Effector memory CD8-positive, alpha-beta T cell (primary cell): Measurements from ENCODE around the gene YBEY.

Experiments
- ATAC-seq: fragments of 150-1000 bp; cut with Tn5 transposase; replicated peaks from 2 replicates; pipeline ENCODE4 v1.10.0; 2021; ENCODE audit warnings: mild to moderate bottlenecking, moderate library complexity
- DNase-seq, 3 experiments: peaks; one replicate each; pipeline ENCODE4 v3.0.0; 2021
- H3K27ac Mint-ChIP-seq, 2 donors: one replicate each; pipeline ENCODE4 v1.8.0; 2022; ENCODE audit warnings: mild to moderate bottlenecking in 2 of 2, mixed read lengths in 2 of 2, moderate library complexity in 2 of 2
- H3K27me3 Mint-ChIP-seq, 2 donors: one replicate each; pipeline ENCODE4 v1.8.0; 2022; ENCODE audit warnings: mixed read lengths in 2 of 2
- H3K36me3 Mint-ChIP-seq: one replicate; pipeline ENCODE4 v1.8.0; 2022; ENCODE audit warnings: mild to moderate bottlenecking, moderate library complexity, mixed read lengths; ENCODE audit not compliant: insufficient read depth
- H3K4me1 Mint-ChIP-seq, 2 donors: one replicate each; pipeline ENCODE4 v1.8.0; 2022; ENCODE audit warnings: low read depth in 2 of 2, mixed read lengths in 2 of 2
- H3K4me3 Mint-ChIP-seq, 2 donors: one replicate each; pipeline ENCODE4 v1.8.0; 2022; ENCODE audit warnings: mild to moderate bottlenecking in 2 of 2, mixed read lengths in 2 of 2, moderate library complexity in 2 of 2
- H3K9me3 Mint-ChIP-seq, 2 donors: one replicate each; pipeline ENCODE4 v1.8.0; 2022; ENCODE audit warnings: mixed read lengths in 2 of 2

Gene YBEY

GRCh38 chr21:46336603-46337002 is 50.5 kb downstream of the YBEY start:
- H3K4me3 Mint-ChIP-seq: no peak overlapping the region
- DNase-seq: no peak
- peak overlapping the region in 1 of 2 donors; percentile 26 for H3K27ac Mint-ChIP-seq
- H3K9me3 Mint-ChIP-seq: no peaks in the 10 kb centered on the region
- no peak for ATAC-seq
- H3K4me1 Mint-ChIP-seq: peaks cover 7 to 8% of the 10 kb centered on the region in 2 donors
- H3K27me3 Mint-ChIP-seq: no peaks in the 10 kb centered on the region
- H3K36me3 Mint-ChIP-seq: peaks cover 49% of the 10 kb centered on the region

- H3K27me3 Mint-ChIP-seq: no peaks in the 10 kb centered on the region
- H3K4me3 Mint-ChIP-seq: no peak overlapping the region
- no peaks in the 10 kb centered on the region for H3K9me3 Mint-ChIP-seq
- peak overlapping the region in 1 of 2 donors; percentile 77 for H3K27ac Mint-ChIP-seq
- no peak for ATAC-seq
- peaks cover 44% of the 10 kb centered on the region for H3K36me3 Mint-ChIP-seq
- DNase-seq: no peak
- peaks cover 8 to 21% of the 10 kb centered on the region in 2 donors for H3K4me1 Mint-ChIP-seq
Observed at GRCh38 chr21:46340998-46341397, 54.9 kb downstream of the YBEY start.

DNA sequence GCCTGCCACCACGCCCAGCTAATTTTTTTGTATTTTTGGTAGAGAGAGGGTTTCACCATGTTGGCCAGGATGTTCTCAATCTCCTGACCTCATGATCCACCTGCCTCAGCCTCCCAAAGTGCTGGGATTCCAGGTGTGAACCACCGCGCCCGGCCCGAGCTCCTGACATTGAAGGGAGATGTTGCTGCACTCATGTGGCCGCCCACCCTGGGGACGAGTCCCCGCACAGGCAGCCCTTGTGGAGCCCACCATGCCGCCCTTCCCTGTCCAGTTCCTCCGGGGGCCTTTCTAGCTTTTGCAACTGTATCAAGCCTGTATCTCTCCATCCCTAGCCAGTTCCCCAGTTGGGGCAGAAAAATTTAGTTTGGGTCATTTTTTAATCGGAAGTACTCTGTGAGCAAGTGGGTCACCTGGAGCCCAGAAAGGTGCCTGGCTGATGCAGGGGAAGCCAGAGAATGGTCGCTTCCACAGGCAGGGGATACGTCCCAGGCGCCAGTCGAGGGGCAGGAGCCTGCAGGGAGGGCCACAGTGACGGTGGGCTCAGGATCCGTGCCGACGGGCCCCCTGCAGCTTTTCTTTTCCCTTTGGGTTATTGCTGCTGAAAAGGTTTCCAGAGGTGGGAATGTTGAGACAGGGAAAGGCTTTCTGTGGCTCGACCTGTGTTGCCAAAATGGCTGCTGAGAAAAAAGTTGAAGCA is 58.2 kb downstream of the YBEY start:
- Mint-ChIP-seq H3K4me3 (no peak overlapping the region), H3K27me3 (no peaks in the 10 kb centered on the region), H3K9me3 (no peaks in the 10 kb centered on the region), H3K27ac (peak overlapping the region; percentile 83 to 84), H3K4me1 (peaks cover 4 to 17% of the 10 kb centered on the region in 2 donors), H3K36me3 (peaks cover 30% of the 10 kb centered on the region)
- DNase-seq: no peak
- no peak for ATAC-seq

- Mint-ChIP-seq H3K4me3 (no peak overlapping the region), H3K4me1 (peaks cover 4 to 13% of the 10 kb centered on the region in 2 donors), H3K36me3 (peaks cover 42% of the 10 kb centered on the region), H3K27ac (peak overlapping the region in 1 of 2 donors; percentile 16), H3K27me3 (no peaks in the 10 kb centered on the region), H3K9me3 (no peaks in the 10 kb centered on the region)
- DNase-seq (no peak), ATAC-seq (no peak)
Observed at GRCh38 chr21:46345861-46346260, 59.7 kb downstream of the YBEY start.

DNA sequence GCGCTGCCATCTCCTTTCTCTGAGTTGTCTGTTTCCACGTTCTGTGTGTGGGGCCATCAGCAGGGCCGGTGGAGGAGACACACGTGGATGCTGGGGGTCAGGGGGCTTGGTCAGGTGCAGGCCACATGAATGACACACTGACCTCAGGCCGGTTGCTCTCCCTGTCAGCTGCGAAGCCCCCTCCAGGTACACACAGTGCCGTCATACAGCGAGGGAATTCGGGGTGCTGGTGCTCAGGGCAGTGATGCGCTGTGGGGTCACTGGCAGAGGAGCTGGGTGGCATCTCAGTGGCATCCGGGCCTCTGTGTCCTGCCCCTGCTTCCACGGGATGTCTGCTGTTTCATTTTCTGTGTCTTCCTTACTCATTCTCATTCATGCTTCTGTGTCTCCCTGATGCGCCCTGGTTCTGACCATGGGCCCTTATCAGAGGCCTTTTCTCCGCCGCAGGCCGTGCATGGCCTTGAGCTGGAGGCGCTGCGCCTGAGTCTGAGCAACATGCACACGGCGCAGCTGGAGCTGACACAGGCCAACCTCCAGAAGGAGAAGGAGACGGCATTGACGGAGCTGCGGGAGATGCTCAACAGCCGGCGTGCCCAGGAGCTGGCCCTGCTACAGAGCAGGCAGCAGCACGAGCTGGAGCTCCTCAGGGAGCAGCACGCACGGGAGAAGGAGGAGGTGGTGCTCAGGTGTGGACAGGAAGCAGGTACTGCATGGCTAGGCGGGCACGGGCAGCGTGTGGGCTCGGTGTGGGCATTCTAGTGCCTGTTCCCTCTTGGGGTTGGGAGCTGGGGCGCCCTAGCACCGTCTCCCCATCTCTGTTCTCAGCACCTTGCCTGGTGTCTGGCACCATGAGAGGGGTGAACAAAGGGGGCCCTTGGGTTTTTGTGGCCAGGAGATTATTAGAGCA is 60.4 kb downstream of the YBEY start:
- ATAC-seq: no peak
- H3K4me3 Mint-ChIP-seq: no peak overlapping the region
- H3K4me1 Mint-ChIP-seq: peaks cover 4 to 13% of the 10 kb centered on the region in 2 donors
- no peaks in the 10 kb centered on the region for H3K27me3 Mint-ChIP-seq
- peaks cover 45% of the 10 kb centered on the region for H3K36me3 Mint-ChIP-seq
- no peak for DNase-seq
- H3K27ac Mint-ChIP-seq: no peak overlapping the region
- no peaks in the 10 kb centered on the region for H3K9me3 Mint-ChIP-seq

DNA sequence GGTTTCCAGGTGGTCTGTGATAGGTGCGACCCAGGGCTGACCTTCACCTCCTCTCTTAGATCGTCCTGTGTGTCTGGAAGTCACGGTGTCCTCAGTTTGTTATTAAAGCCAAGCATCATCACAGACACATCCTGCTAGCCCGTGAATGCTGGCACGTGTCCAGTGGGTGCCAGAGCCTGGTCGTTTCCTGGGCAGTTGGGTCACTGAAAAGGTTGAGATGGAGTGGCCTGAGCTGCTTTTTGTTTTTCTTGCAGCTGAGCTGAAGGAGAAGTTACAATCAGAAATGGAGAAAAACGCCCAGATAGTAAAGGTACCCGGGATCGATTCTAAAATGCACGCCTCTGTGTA is 61.0 kb downstream of the YBEY start:
- DNase-seq (no peak), ATAC-seq (no peak)
- no peak overlapping the region for H3K27ac Mint-ChIP-seq
- H3K36me3 Mint-ChIP-seq: peaks cover 48% of the 10 kb centered on the region
- peaks cover 4 to 13% of the 10 kb centered on the region in 2 donors for H3K4me1 Mint-ChIP-seq
- no peaks in the 10 kb centered on the region for H3K9me3 Mint-ChIP-seq
- no peaks in the 10 kb centered on the region for H3K27me3 Mint-ChIP-seq
- H3K4me3 Mint-ChIP-seq: no peak overlapping the region
